ENCODE data around the gene SERF1B.
"Not testable (repeated sequence)": the region's sequence is repeated elsewhere in the genome, so short reads cannot be mapped to it uniquely, and the experiment has no call there.

The SERF1B gene

DNA sequence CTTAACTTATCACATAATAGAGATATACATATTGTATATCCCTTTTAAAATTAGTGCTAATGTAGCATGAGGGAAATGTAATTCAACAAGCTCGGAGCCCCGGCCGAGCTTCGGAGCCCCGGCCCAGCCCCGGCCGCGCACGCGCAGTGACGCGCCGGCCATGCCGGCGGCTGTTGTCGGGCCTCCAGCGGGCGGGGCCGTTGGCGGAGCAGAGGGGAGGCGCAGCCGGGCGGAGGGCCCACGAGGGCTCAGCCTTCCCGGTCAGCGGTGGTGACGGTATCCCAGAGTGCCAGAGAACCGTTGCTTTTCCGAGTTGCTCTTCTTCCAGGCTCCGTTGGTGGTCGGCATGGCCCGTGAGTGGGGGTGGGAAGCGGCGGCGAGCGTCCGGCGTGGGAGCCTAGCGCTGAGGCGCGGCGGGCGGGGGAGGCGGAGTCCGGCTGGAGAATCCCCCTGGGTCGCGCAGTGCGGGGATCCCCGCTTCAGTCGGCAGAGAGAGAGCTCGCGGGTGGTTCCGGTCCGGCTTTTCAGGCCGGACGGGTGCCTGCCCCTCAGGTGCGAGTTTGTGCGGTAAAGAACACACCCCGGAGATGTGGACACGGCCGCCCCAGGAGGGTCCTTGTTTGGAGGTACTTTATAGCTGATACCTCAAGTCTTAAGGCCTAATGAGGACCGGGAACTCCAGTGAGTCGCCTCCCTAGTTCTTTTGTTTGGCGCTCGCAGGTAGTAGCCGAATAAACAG is at the start of gene SERF1B:
Gene SERF1B, plus strand, starts transcription at position 146 of the 739 bp plus-strand sequence. Its CDS starts 201 bp downstream, at position 347.
- DNase-seq (ENCODE audit: low read depth), result not testable (repeated sequence)

DNA sequence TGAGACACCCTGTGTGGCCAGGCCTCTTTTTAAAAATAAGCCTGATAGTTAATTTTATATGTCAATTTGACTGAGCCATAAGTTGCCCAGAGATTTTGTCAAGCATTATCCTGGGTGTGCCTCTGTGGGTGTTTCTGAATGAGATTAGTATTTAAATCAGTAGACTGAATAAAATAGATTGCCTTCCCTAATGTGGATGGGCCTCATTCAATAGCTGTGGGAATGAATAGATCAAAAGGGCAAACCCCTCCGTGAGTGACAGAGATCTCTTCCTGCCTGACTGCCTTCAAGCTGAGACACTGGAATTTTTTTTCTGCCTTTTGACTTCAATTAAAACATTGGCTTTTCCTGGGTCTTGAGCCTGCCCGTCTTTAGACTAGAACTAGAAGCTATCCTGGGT is 33.3 kb upstream of the SERF1B start:
- not testable (repeated sequence) for DNase-seq (ENCODE audit: low read depth)

DNA sequence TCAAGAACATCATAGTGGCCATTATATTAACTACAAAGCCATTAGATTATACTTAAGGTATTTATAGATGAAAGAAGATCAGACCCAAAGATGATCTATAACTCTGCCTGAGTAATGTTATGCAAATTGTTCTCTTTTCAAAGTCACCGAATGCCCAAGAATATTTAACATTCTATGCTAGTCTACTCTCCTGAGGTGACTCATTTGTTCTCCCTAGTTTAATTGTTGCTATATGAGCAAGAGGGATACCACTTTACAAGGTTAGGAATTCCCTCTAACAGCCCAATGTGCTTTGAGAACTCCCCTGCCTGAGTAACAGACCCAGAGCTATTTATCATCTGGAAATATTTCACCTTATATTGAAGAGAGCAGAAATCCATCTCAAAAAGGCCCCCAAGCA is 29.5 kb upstream of the SERF1B start:
- DNase-seq (ENCODE audit: low read depth), result not testable (repeated sequence)

DNA sequence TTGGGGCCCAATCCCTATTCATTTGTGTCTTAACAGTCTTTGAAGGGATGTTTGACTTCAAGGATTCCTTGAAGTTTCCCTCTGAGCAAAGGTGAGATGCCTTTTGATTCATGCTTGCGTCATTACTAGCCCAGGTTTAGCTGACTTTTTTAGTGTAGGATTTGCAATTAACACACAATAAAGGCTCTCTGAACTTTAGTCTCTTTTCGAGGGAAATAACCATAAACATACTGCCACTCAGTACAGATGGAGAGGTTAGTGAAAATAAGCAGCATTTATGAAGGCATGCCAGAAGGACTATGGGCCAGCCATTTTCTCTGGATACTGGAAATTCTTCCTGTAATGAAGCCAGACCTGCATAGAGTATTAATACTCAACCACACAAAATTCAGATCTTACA is 4.4 kb upstream of the SERF1B start:
- DNase-seq (ENCODE audit: low read depth), result not testable (repeated sequence)

DNA sequence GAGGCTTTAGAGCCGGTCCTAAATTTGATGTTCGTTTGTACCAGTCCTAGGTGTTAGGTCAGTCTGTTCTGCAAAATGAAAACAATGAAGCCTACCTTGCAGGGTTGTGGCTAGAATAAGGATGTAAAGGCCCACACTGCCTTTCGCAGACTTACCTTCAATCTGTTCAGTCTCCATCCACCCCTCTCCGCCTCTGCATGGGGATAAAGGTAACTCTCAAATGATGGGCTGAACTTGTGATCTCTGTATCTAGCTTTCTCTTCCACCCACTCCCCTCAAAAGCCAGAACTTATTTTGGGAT is 744 bp downstream of the SERF1B start:
- DNase-seq (ENCODE audit: low read depth), result not testable (repeated sequence)

DNA sequence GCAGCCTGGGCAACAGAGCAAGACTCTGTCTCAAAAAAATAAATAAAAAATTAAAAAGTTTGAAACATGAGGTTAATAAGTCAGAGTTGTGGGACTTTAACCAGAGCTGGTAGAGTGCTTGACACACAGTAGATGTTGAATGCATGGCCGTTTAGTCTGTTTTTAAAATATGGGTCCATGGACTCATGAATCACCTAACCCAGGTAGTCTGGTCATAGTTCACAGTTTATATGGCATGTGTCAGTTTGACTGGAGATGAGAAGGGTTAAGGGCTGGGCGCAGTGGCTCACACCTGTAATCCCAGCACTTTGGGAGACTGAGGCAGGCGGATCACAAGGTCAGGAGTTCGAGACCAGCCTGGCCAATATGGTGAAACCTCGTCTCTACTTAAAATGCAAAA is 6.2 kb downstream of the SERF1B start:
- not testable (repeated sequence) for DNase-seq (ENCODE audit: low read depth)

DNA sequence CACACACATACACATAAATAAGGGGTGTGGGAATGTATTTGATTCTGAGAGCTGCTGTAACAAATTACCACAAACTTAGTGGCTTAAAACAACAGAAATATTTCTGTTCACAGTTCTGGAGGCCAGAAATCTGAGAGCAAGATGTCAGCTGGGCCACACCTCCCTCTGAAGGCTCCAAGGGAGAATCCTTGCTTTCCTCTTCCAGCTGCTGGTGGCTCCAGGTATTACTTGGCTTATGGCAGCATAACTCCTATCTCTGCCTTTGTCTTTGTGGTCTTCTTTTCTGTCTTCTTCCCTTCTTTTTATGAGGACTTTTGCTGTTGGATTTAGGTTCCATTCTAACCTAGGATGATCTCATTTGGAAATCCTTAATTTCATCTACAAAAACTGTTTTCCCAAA is 16.4 kb downstream of the SERF1B start:
- not testable (repeated sequence) for DNase-seq (ENCODE audit: low read depth)

DNA sequence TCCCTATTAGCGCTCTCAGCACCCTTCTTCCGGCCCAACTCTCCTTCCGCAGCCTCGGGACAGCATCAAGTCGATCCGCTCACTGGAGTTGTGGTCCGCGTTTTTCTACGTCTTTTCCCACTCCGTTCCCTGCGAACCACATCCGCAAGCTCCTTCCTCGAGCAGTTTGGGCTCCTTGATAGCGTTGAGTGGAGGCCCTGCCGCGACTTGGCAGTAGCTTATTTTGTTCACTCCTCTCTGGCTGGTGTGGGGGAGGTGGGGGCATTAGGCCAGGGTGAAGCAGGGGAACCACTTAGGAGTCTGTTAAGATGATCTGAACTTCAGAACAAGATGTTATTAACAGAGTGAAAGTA is 24.7 kb downstream of the SERF1B start:
- not testable (repeated sequence) for DNase-seq (ENCODE audit: low read depth)

DNA sequence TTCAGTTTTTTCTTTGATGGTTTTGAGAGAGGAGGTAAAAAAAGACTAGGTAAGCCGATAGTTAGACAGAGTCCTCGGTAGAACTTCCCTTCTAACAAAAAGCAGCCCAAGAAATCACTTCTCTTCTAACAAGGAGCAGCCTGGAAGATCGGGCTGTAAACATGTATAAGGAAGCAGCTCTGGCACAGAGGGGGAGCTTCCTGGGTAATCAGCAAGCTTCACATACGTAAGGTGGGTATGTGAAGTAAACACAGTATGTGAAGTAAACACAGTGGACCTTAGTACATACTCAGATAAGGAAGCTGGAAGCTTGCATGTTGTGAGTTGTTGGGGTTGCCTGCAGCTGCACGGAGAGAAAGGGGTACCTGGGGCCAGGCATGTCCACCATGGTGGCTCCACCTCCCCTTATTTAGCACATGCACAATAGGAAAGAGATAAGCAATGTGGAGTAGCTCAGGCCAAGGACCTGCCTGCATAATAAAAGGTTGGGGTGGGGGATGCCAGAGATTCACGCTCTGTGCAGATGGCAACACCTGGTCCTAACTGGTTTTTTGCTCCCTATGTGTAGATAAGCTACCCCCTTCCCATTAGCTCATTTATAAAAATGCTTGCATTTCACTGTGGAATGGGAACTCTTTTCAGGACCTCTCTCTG is 31.4 kb downstream of the SERF1B start:
- DNase-seq (ENCODE audit: low read depth), result not testable (repeated sequence)

DNA sequence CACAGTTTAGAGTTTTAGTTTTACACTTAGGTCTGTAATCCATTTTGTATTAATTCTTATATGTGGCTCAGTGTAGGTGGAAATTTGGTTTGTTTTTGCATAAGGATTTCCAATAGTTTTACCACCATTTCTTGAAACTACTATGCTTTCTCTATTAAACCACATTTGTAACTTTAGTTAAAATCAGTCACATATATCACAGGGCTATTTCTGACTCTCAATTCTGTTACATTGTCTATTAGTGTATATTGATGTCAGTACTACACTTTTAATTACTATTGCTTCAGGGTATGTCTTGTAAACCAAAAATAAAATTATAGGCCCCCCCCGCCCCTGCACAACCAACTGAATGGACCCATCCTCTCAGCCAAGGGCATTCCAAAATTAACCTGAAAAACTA is 32.1 kb downstream of the SERF1B start:
- DNase-seq (ENCODE audit: low read depth), result not testable (repeated sequence)

DNA sequence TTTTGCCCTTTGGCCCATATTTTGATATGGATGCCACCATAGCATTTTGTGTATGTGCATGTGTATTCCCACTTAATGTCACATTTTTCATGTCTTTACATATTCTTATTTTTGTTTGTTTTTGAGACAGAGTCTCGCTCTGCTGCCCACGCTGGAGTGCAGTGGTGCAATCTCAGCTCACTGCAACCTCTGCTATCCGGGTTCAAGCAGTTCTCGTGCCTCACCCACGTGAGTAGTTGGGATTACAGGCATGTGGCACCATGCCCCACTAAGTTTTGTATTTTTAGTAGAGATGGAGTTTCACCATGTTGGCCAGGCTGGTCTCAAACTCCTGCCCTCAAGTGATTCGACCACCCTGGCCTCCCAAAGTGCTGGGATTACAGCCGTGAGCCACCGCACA is 52.6 kb downstream of the SERF1B start:
- DNase-seq (ENCODE audit: low read depth), result not testable (repeated sequence)

DNA sequence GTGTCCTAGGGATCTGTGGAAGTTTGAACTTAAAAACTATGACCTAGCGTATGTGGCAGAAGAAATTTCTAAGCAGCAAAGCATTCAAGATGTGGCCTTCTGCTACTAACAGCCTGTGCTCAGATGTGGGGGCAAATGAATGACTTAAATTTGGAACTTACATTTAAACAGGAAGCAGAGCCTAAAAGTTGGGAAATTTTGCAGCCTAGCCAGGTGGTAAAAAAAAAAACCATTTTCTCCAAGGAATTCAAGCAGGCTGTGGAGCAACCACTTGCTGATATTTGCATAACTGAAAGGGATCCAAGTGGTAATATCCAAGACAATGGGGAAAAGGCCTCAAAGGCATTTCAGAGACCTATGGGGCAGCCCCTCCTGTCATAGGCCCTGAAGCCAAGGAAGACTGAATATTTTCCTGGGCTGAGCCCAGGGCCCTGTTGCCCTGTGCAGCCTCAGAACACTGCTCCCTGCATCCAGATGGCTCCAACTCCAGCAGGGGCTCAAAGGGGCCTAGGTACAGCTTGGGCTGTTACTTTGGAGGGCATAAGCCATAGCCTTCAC is 63.9 kb downstream of the SERF1B start:
- DNase-seq (ENCODE audit: low read depth), result not testable (repeated sequence)

DNA sequence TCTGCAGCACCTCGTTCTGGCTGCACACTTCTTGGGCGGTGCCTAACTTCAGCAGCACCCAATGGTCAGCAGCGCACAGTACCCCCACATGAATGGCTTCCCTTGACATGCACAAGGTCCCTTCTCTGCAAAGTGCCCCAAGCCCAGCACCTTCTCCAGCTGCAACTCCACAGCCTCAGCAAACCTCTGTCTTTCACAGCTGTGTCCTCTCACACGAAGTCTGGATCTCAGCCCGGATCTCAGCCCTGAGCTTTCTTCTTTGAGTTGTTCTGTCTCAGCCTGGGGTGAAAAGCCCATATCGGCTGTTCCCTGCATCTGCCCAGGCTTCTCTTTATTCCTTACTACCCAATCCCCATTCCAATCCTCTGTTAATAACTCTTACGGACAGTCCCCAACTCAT is 66.7 kb downstream of the SERF1B start:
- not testable (repeated sequence) for DNase-seq (ENCODE audit: low read depth)

All from activated T-cell treated with anti-CD3 and anti-CD28 coated beads for 48 hours (primary cell).